Measurements from ENCODE around the gene ANKRD40.

- no peak for TF ChIP-seq CTCF (IDR thresholded peaks at IDR 0.05; ENCODE audit: insufficient read depth, low read length, poor library complexity, severe bottlenecking)
- no peak for TF ChIP-seq EZH2phosphoT487 (conservative IDR thresholded peaks at IDR 0.05; ENCODE audit: low read length)
Observed at GRCh38 chr17:50719144-50719923, 11.6 kb upstream of the ANKRD40 start, which contains the start of gene LUC7L3.

Measured in SU-DHL-6 (cell line).